ENCODE results near the gene ARL13A.
"Not testable (repeated sequence)": the region's sequence is repeated elsewhere in the genome, so short reads cannot be mapped to it uniquely, and the experiment has no call there.

Gene ARL13A

DNA sequence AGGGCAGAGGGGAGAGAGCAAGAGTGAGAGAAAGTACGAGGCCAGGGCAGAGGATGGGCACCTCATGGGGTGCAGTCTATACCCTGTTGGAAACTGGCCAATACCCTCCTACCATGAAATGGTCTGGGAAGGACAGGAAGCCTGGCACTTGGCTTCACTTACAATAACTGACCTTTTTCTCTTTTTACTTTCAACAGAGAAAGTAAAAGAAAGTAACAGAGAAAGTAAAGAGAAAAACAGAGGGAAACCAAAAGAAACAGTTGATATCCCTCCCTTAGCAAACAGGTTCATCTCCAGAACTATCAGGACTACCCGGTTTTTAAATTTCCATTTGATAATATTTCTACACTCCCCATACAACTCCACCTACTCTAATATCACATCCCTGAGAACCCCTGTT lies 20.6 kb downstream of the ARL13A start:
- no peak for DNase-seq (ENCODE audit: low spot score)

DNA sequence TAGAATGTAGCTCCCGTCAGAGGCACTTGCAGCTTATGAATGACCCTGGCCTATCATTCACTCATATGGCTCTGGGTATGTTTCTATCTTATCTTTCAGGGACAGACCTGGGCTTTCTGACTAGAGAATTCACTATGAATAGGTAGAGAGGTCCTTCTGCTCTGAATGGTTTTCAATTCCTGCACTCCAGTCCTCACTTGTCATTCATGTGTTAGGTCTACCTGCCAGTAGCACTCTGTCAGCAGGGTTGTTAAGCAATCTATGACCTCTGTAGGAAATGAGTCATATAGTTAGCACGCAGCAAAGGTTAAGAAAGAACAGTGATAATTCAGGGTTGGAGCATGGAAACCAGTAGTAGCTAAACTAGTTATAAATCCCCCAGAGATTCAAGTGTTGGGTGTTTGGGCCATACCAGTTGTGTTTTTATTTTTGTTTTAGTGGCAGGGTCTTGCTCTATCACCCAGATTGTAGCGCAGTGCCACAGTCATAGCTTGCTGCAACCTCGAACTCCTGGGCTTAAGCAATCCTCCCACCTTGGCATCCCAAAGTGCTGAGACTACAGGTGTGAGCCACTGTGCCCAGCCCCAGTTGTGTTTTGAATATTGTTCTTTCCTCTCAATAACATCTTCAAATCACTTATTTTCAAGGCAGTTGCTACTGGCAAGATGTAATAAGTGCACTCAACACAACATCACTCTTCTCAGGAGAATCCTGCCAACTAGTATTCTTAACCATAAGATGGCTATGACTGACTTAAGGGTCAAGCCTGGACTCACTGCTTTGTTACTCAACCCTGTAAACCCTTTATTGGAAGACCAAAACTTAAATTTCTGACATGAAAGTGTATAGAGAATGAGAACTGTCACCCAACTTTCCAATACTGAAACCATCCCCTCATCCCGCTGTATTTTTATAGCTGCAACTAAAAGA lies 25.1 kb downstream of the ARL13A start:
- no peak for DNase-seq (ENCODE audit: low spot score)

DNA sequence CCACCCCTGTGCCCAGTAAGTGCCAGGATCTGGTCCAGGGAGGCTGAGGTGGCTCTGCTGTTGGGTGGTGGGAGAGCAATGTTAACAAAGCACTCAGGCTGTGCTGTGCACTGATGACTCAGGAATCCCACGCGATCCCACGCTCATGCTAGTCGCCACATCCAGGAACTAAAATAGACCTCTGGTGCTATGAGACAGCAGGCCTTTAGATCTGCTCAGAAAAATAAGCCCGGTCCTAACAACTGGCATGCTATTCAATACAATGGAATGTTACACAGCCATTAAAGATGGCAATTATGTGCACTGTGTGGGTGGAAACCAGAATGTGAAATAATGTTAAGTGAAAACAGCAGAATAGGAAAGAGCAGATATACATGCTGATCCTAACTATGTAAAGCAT lies 26.0 kb downstream of the ARL13A start:
- DNase-seq (ENCODE audit: low spot score): no peak

DNA sequence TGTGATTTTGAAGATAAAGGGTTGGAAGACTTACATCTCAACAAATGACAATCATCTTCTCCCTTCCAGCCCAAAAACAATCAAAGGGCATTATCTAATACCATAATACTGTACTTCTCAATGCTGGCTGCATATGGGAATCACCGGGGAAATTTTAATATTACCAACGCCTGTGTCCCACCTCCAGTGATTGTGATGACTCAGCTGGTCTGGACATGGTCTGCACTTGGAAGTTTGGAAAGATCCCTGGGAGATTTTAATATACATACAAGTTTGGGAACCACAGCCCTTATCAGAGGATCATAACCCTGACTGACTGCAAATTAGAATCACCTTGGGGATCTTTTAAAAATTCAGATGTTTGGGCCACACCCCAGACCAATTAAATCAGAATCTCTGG lies 29.9 kb downstream of the ARL13A start:
- no peak for DNase-seq (ENCODE audit: low spot score)

DNA sequence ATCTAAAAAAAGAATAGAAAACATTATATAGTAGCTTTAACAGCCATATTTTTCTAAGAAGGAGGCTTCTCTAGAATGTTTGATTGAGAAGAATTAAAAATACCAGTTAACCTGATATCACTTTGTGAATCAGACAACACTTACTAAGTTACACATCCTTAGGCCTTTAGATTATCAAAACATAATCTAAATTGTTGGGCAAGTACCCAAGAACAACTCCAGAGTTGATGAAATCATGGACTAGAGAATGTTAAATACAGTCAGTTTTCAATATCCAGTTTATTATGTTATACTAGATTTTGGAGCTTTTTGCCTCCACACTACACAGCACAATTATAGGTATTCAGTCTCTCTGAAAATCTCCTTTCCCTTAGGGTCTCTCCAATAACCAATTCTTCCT lies 39.6 kb downstream of the ARL13A start:
- no peak for DNase-seq (ENCODE audit: low spot score)

GRCh38 chrX:101012031-101012430 lies 42.5 kb downstream of the ARL13A start:
- not testable (repeated sequence) for DNase-seq (ENCODE audit: low spot score)

- no peak for DNase-seq (ENCODE audit: low spot score)
Measured at GRCh38 chrX:101022020-101022419, 52.5 kb downstream of the ARL13A start.

- DNase-seq (ENCODE audit: low spot score): no peak
Measured at GRCh38 chrX:101025126-101025525, 55.6 kb downstream of the ARL13A start.

- no peak for DNase-seq (ENCODE audit: low spot score)
Measured at GRCh38 chrX:101028562-101028961, 59.1 kb downstream of the ARL13A start.

GRCh38 chrX:101029665-101030064 lies 60.2 kb downstream of the ARL13A start:
- no peak for DNase-seq (ENCODE audit: low spot score)

DNA sequence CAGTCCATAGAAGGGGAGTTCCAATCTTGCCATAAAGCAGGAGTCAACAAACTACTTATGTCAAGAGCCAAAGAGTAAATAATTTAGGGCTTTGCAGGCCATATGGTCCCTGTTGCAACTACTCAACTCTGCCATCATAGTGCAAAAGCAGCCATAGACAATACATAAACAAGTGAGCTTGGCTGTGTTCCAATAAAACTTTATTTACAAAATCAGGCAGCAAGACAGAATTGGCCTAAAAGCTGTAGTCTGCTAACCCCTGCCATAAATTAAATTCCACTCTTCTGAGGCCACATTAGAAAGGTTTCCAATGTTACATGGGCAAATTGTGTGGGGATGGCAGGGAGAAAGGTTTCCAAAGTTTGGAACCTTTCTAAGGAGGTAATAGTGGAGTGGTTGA lies 67.7 kb downstream of the ARL13A start:
- DNase-seq (ENCODE audit: low spot score): no peak

- no peak for DNase-seq (ENCODE audit: low spot score)
Measured at GRCh38 chrX:101040197-101040596, 70.7 kb downstream of the ARL13A start.

All from CD4-positive, alpha-beta T cell treated with Interleukin-2 at 100 ng/mL for 4 hours (primary cell).